Ascending aorta (tissue), 2 donors: ENCODE data around the gene EOMES. TPM values are rescaled to one million over a fixed set of nuclear protein-coding genes. Genes with fewer than 3 reads are reported as not detected.

ENCODE experiments used
- DNase-seq, 2 donors: peaks; one replicate each; pipeline ENCODE4 v3.0.0-alpha.2; 2019; ENCODE audit warnings: low spot score in 2 of 2
- H3K27ac ChIP-seq, 2 donors: fragments of 200-600 bp; sonication (generic); one replicate each; pipeline ENCODE4 v1.5.1; 2016 to 2017; ENCODE audit warnings: mild to moderate bottlenecking in 1 of 2
- H3K27me3 ChIP-seq: fragments of 200-600 bp; sonication (generic); one replicate; pipeline ENCODE4 v1.5.1; 2017
- H3K36me3 ChIP-seq, 2 donors: fragments of 200-600 bp; sonication (generic); one replicate each; pipeline ENCODE4 v1.5.1; 2016
- H3K4me1 ChIP-seq, 2 donors: fragments of 200-600 bp; sonication (generic); one replicate each; pipeline ENCODE4 v1.5.1; 2016 to 2017; ENCODE audit warnings: mild to moderate bottlenecking in 1 of 2
- H3K4me3 ChIP-seq, 2 donors: fragments of 200-600 bp; sonication (generic); one replicate each; pipeline ENCODE4 v1.5.1; 2016 to 2017; ENCODE audit warnings: mild to moderate bottlenecking in 1 of 2
- H3K9me3 ChIP-seq, 2 donors: fragments of 200-600 bp; sonication (generic); one replicate each; pipeline ENCODE4 v1.5.1; 2016
- CTCF ChIP-seq, 3 experiments: fragments of 200-600 bp in 2 of 3; fragments of 450-650 bp in 1 of 3; sonication (generic) in 2 of 3; IDR thresholded peaks; one replicate each; pipeline ENCODE4 v1.5.1; 2016 to 2019; ENCODE audit warnings: antibody characterized with exemption in 3 of 3, mild to moderate bottlenecking in 1 of 3, moderate library complexity in 1 of 3
- intact Hi-C: fragments of 100-400 bp; cut with DNase I; formaldehyde crosslinking; loops from one replicate; pipeline ENCODE4 v1.15.1; 2023
- total RNA-seq: library from RNA; depleted of rRNA; stranded (reverse); fragments of >200 nt; gene quantifications from one replicate; pipeline ENCODE4 v1.1.0, GENCODE V29; 2016

The EOMES gene
- total RNA-seq, 1 donor from 2014 or later: not detected

GRCh38 chr3:27749643-27750042, 27.5 kb upstream of the EOMES start:
- Histone ChIP-seq H3K27ac (no peak overlapping the region), H3K9me3 (no peaks in the 10 kb centered on the region), H3K4me3 (no peak overlapping the region), H3K4me1 (no peaks in the 10 kb centered on the region), H3K36me3 (no peaks in the 10 kb centered on the region), H3K27me3 (no peaks in the 10 kb centered on the region)
- intact Hi-C loops: no loop called here
- DNase-seq: no peak
- TF ChIP-seq CTCF (IDR thresholded peaks at IDR 0.05): no peak

- TF ChIP-seq CTCF (IDR thresholded peaks at IDR 0.05): no peak
- no peak overlapping the region for H3K4me3 ChIP-seq
- H3K4me1 ChIP-seq: no peaks in the 10 kb centered on the region
- intact Hi-C loops: no loop called here
- no peaks in the 10 kb centered on the region for H3K27me3 ChIP-seq
- no peak overlapping the region for H3K27ac ChIP-seq
- H3K36me3 ChIP-seq: no peaks in the 10 kb centered on the region
- H3K9me3 ChIP-seq: no peaks in the 10 kb centered on the region
- no peak for DNase-seq
Measured at GRCh38 chr3:27746838-27747237, 24.7 kb upstream of the EOMES start.

GRCh38 chr3:27740854-27741253, 18.7 kb upstream of the EOMES start:
- DNase-seq: no peak
- TF ChIP-seq CTCF (IDR thresholded peaks at IDR 0.05): no peak
- no peaks in the 10 kb centered on the region for H3K4me1 ChIP-seq
- H3K4me3 ChIP-seq: no peak overlapping the region
- no peaks in the 10 kb centered on the region for H3K9me3 ChIP-seq
- no peak overlapping the region for H3K27ac ChIP-seq
- intact Hi-C loops: no loop called here
- no peaks in the 10 kb centered on the region for H3K36me3 ChIP-seq
- H3K27me3 ChIP-seq: no peaks in the 10 kb centered on the region

- intact Hi-C loops: no loop called here
- Histone ChIP-seq H3K27me3 (no peaks in the 10 kb centered on the region), H3K27ac (no peak overlapping the region), H3K4me3 (no peak overlapping the region), H3K9me3 (no peaks in the 10 kb centered on the region), H3K4me1 (no peaks in the 10 kb centered on the region), H3K36me3 (no peaks in the 10 kb centered on the region)
- no peak for DNase-seq
- no peak for TF ChIP-seq CTCF (IDR thresholded peaks at IDR 0.05)
Measured at GRCh38 chr3:27737091-27737490, 15.0 kb upstream of the EOMES start.

- Histone ChIP-seq H3K9me3 (no peaks in the 10 kb centered on the region), H3K4me1 (peaks cover 0 to 9% of the 10 kb centered on the region in 2 donors), H3K4me3 (no peak overlapping the region), H3K27ac (no peak overlapping the region), H3K36me3 (no peaks in the 10 kb centered on the region), H3K27me3 (peaks cover 29% of the 10 kb centered on the region)
- no peak for DNase-seq
- intact Hi-C loops: no loop called here
- no peak for TF ChIP-seq CTCF (IDR thresholded peaks at IDR 0.05)
Measured at GRCh38 chr3:27730774-27731659, 8.9 kb upstream of the EOMES start.
